H1 (cell line): ENCODE measurements around the gene MED12L. TPM values are rescaled to one million over a fixed set of nuclear protein-coding genes. Genes with fewer than 3 reads are reported as not detected.

Experiments
- CTCF ChIA-PET: fragments of 300-600 bp; sonication (Branson Sonifier 250); formaldehyde crosslinking; loops from one replicate; lab custom pipeline; 2021; ENCODE audit not compliant: partially characterized antibody; lab: Charles Lee
- POLR2A ChIA-PET: fragments of 300-600 bp; sonication (Branson Sonifier 250); formaldehyde crosslinking; loops from one replicate; lab custom pipeline; 2021; ENCODE audit warnings: inconsistent platforms; ENCODE audit not compliant: partially characterized antibody; lab: Charles Lee
- DNase-seq, 2 experiments: peaks; one replicate each; pipeline versions ENCODE4 v3.0.0 to v3.0.0-alpha.2; 2010 to 2022; ENCODE audit warnings: low spot score in 2 of 2, low read depth in 1 of 2, mixed read lengths in 1 of 2
- FAIRE-seq: peaks from 2 replicates; lab custom pipeline; 2011; peaks lifted over from hg19 to GRCh38; lab: Jason Lieb, UNC
- H2AFZ ChIP-seq: 2 replicates; pipeline ENCODE4 v1.8.1; 2012; ENCODE audit warnings: low read length, inconsistent platforms
- H2AK5ac ChIP-seq: 2 replicates; pipeline ENCODE4 v1.6.1; 2013; ENCODE audit warnings: low read depth, low read length
- H2BK120ac ChIP-seq: replicated peaks from 2 replicates; pipeline ENCODE3; 2013; ENCODE audit warnings: low read depth, low read length, inconsistent platforms
- H2BK12ac ChIP-seq: 2 replicates; pipeline ENCODE4 v1.6.1; 2013; ENCODE audit warnings: low read depth, low read length
- H2BK15ac ChIP-seq: 2 replicates; pipeline ENCODE4 v1.6.1; 2013; ENCODE audit warnings: low read length
- H2BK20ac ChIP-seq: 2 replicates; pipeline ENCODE4 v1.6.1; 2013; ENCODE audit warnings: low read length
- H2BK5ac ChIP-seq: 2 replicates; pipeline ENCODE4 v1.6.1; 2013; ENCODE audit warnings: low read depth, low read length
- H3K14ac ChIP-seq: 2 replicates; pipeline ENCODE4 v1.6.1; 2013; ENCODE audit warnings: inconsistent platforms; ENCODE audit not compliant: insufficient read length
- H3K18ac ChIP-seq: 2 replicates; pipeline ENCODE4 v1.6.1; 2013; ENCODE audit warnings: low read length; ENCODE audit errors: extremely low read depth
- H3K23ac ChIP-seq: 2 replicates; pipeline ENCODE4 v1.6.1; 2013; ENCODE audit warnings: inconsistent platforms; ENCODE audit not compliant: insufficient read length
- H3K23me2 ChIP-seq: 2 replicates; pipeline ENCODE4 v1.6.1; 2013; ENCODE audit warnings: low read depth, low read length
- H3K27ac ChIP-seq: 2 replicates; pipeline ENCODE4 v1.6.1; 2011; ENCODE audit warnings: low read depth, low read length, inconsistent platforms
- H3K27me3 ChIP-seq, 4 experiments: replicated peaks in 1 of 4; 1 replicate in 1 of 4; 2 replicates in 3 of 4; pipeline versions ENCODE4 v1.6.1 to v1.8.1; 2011 to 2013; ENCODE audit warnings: low read length in 3 of 4, mild to moderate bottlenecking in 3 of 4, inconsistent platforms in 2 of 4, mixed read lengths in 2 of 4, moderate library complexity in 1 of 4; ENCODE audit not compliant: control insufficient read depth in 3 of 4, insufficient read depth in 3 of 4; ENCODE audit errors: extremely low read depth in 1 of 4
- H3K36me3 ChIP-seq, 4 experiments: 2 replicates each; pipeline versions ENCODE4 v1.6.1 to v1.8.1; 2011 to 2013; ENCODE audit warnings: mild to moderate bottlenecking in 4 of 4, low read length in 3 of 4, moderate library complexity in 2 of 4, control low read depth in 1 of 4, inconsistent platforms in 1 of 4; ENCODE audit not compliant: insufficient read depth in 4 of 4, control insufficient read depth in 2 of 4
- H3K4ac ChIP-seq: replicated peaks from 2 replicates; pipeline ENCODE3; 2013; ENCODE audit warnings: low read length, low read depth, mixed read lengths, inconsistent platforms; ENCODE audit not compliant: insufficient read length
- H3K4me1 ChIP-seq, 4 experiments: replicated peaks in 1 of 4; 1 replicate in 1 of 4; 2 replicates in 3 of 4; pipeline versions ENCODE4 v1.6.1 to v1.8.1; 2011 to 2013; ENCODE audit warnings: low read length in 3 of 4, inconsistent platforms in 2 of 4, mixed read lengths in 1 of 4; ENCODE audit not compliant: insufficient read depth in 4 of 4, control insufficient read depth in 3 of 4
- H3K4me2 ChIP-seq, 2 experiments: 2 replicates each; pipeline versions ENCODE4 v1.6.1 to v1.8.1; 2011 to 2013; ENCODE audit warnings: low read depth in 2 of 2, low read length in 2 of 2, control low read depth in 1 of 2, inconsistent platforms in 1 of 2, mild to moderate bottlenecking in 1 of 2; ENCODE audit not compliant: insufficient read depth in 1 of 2
- H3K4me3 ChIP-seq, 4 experiments: fragments of 200-600, 300-600 bp in 1 of 4; sonication (generic), shearing (Covaris generic), sonication (Bioruptor Twin) in 1 of 4; 2 replicates each; pipeline versions ENCODE4 v1.5.1 to v1.8.1; 2011 to 2016; ENCODE audit warnings: low read length in 4 of 4, low read depth in 3 of 4, control low read depth in 2 of 4, inconsistent platforms in 2 of 4, mild to moderate bottlenecking in 2 of 4, mixed read lengths in 1 of 4, moderate library complexity in 1 of 4; ENCODE audit not compliant: insufficient read depth in 2 of 4; ENCODE audit errors: extremely low read depth in 1 of 4
- H3K56ac ChIP-seq: replicated peaks from 2 replicates; pipeline ENCODE3; 2013; ENCODE audit warnings: low read depth, mild to moderate bottlenecking, mixed read lengths, low read length, inconsistent platforms; ENCODE audit not compliant: insufficient read length
- H3K79me1 ChIP-seq: 2 replicates; pipeline ENCODE4 v1.6.1; 2013; ENCODE audit warnings: low read depth, low read length, control low read depth
- H3K79me2 ChIP-seq, 2 experiments: 2 replicates each; pipeline versions ENCODE4 v1.6.1 to v1.8.1; 2012 to 2013; ENCODE audit warnings: low read length in 2 of 2, mild to moderate bottlenecking in 2 of 2, inconsistent platforms in 1 of 2; ENCODE audit not compliant: insufficient read depth in 2 of 2, control insufficient read depth in 1 of 2
- H3K9ac ChIP-seq, 4 experiments: replicated peaks in 1 of 4; 1 replicate in 1 of 4; 2 replicates in 3 of 4; pipeline versions ENCODE4 v1.6.1 to v1.8.1; 2011 to 2013; ENCODE audit warnings: low read depth in 3 of 4, low read length in 3 of 4, control low read depth in 2 of 4, mild to moderate bottlenecking in 2 of 4, moderate library complexity in 2 of 4, inconsistent platforms in 1 of 4; ENCODE audit errors: extremely low read depth in 1 of 4
- H3K9me3 ChIP-seq, 2 experiments: 2 replicates each; pipeline versions ENCODE4 v1.6.1 to v1.8.1; 2012 to 2013; ENCODE audit warnings: mild to moderate bottlenecking in 2 of 2, moderate library complexity in 2 of 2, control low read depth in 1 of 2, inconsistent platforms in 1 of 2, low read depth in 1 of 2, low read length in 1 of 2, mixed read lengths in 1 of 2; ENCODE audit not compliant: insufficient read depth in 2 of 2
- H4K20me1 ChIP-seq, 2 experiments: replicated peaks in 1 of 2; 2 replicates each; pipeline versions ENCODE3 to v1.8.1; 2011 to 2013; ENCODE audit warnings: inconsistent platforms in 2 of 2, low read length in 2 of 2, mild to moderate bottlenecking in 1 of 2; ENCODE audit not compliant: insufficient read depth in 2 of 2, control insufficient read depth in 1 of 2
- H4K5ac ChIP-seq: 2 replicates; pipeline ENCODE4 v1.6.1; 2013; ENCODE audit warnings: low read length, low read depth, mixed read lengths, inconsistent platforms; ENCODE audit not compliant: insufficient read length
- H4K8ac ChIP-seq: 2 replicates; pipeline ENCODE4 v1.8.0; 2013; ENCODE audit warnings: mild to moderate bottlenecking, moderate library complexity, low read length, inconsistent platforms; ENCODE audit not compliant: insufficient read depth; ENCODE audit errors: extremely low read depth
- H4K91ac ChIP-seq: replicated peaks from 2 replicates; pipeline ENCODE3; 2013; ENCODE audit warnings: low read length, mixed read lengths, inconsistent platforms; ENCODE audit not compliant: insufficient read length
- CBX8 ChIP-seq: fragments of 300-800, 300-1000 bp; sonication (generic); IDR thresholded peaks from 2 replicates; pipeline ENCODE4 v1.7.1; 2016; ENCODE audit warnings: low read depth, low read length, borderline replicate concordance
- CHD1 ChIP-seq: IDR thresholded peaks from 2 replicates; pipeline ENCODE4 v1.6.1; 2012; ENCODE audit warnings: low read depth, low read length, improper control_type of control experiment
- CREB1 ChIP-seq: IDR thresholded peaks from 2 replicates; pipeline ENCODE4 v1.6.1; 2012; ENCODE audit warnings: inconsistent platforms
- FOSL1 ChIP-seq: IDR thresholded peaks from 2 replicates; pipeline ENCODE4 v1.6.1; 2011; ENCODE audit warnings: mild to moderate bottlenecking, low read depth, low read length, moderate library complexity; ENCODE audit not compliant: insufficient read depth
- GTF2F1 ChIP-seq: IDR thresholded peaks from 2 replicates; pipeline ENCODE4 v1.6.1; 2012; ENCODE audit warnings: low read depth, low read length, improper control_type of control experiment, borderline replicate concordance
- MAFK ChIP-seq: IDR thresholded peaks from 2 replicates; pipeline ENCODE4 v1.6.1; 2012; ENCODE audit warnings: low read depth, mild to moderate bottlenecking, improper control_type of control experiment, low read length
- PHF8 ChIP-seq: fragments of 200-600 bp; sonication (generic); conservative IDR thresholded peaks from 2 replicates; pipeline ENCODE4 v1.7.1; 2012; ENCODE audit warnings: low read depth, mild to moderate bottlenecking, inconsistent platforms, low read length, moderate library complexity
- RAD21 ChIP-seq, 2 experiments: IDR thresholded peaks in 1 of 2; conservative IDR thresholded peaks in 1 of 2; 2 replicates each; pipeline ENCODE4 v1.6.1; 2011; ENCODE audit warnings: low read depth in 2 of 2, low read length in 2 of 2, improper control_type of control experiment in 1 of 2, inconsistent platforms in 1 of 2, mild to moderate bottlenecking in 1 of 2, moderate library complexity in 1 of 2
- RNF2 ChIP-seq: fragments of 200-900, 300-1000 bp; sonication (generic); IDR thresholded peaks from 2 replicates; pipeline ENCODE4 v1.7.1; 2016; ENCODE audit warnings: borderline replicate concordance, low read depth, mild to moderate bottlenecking, antibody characterized with exemption, low read length; ENCODE audit not compliant: poor library complexity, severe bottlenecking; ENCODE audit errors: missing control alignments
- RXRA ChIP-seq: IDR thresholded peaks from 2 replicates; pipeline ENCODE4 v1.6.1; 2011; ENCODE audit warnings: low read depth, mild to moderate bottlenecking, low read length, moderate library complexity; ENCODE audit not compliant: insufficient read depth
- SP1 ChIP-seq: IDR thresholded peaks from 2 replicates; pipeline ENCODE4 v1.6.1; 2011; ENCODE audit warnings: low read depth, low read length
- WGBS, 2 experiments: shearing (Covaris generic) in 1 of 2; methylation state at CpG; one replicate each; pipeline versions ENCODE4 v1.1.6 to v1.1.7; 2013 to 2015; ENCODE audit warnings: low lambda C conversion rate in 2 of 2, mixed read lengths in 2 of 2, inconsistent platforms in 1 of 2, low coverage in 1 of 2, missing lambda C conversion rate in 1 of 2; ENCODE audit not compliant: insufficient replicate concordance in 2 of 2, insufficient coverage in 1 of 2, insufficient read length in 1 of 2; ENCODE audit errors: extremely low coverage in 1 of 2, missing lambda C conversion rate in 1 of 2; 5-methylcytosine and 5-hydroxymethylcytosine counted together
- polyA plus RNA-seq, 7 experiments: library from polyadenylated mRNA; depleted of rRNA in 3 of 7; stranded (reverse) in 5 of 7; unstranded in 2 of 7; fragments of >200 nt in 5 of 7; fragments of 200-250 nt in 2 of 7; gene quantifications; 1 replicate in 5 of 7; 2 replicates in 1 of 7; 4 replicates in 1 of 7; pipeline versions ENCODE4 v1.2.1 to v1.2.3, GENCODE V29; 2011 to 2013; ENCODE audit warnings: missing spikeins in 2 of 7, mixed read lengths in 2 of 7
- total RNA-seq: library from RNA; stranded (reverse); fragmentation: NEBNext Ultra II Directional; extraction: Animal tissue kit (Norgen Biotek cat#: 25700); gene quantifications from 2 replicates; pipeline ENCODE4 v1.2.1, GENCODE V29; 2021
- TF ChIP-seq, protein P1 (sequence below): IDR thresholded peaks from 2 replicates; pipeline ENCODE4 v1.6.1; 2012; ENCODE audit warnings: inconsistent platforms

MED12L gene
- total and polyA plus RNA-seq, 2 of the 8 experiments (the other 6 are each of a cell fraction or from before 2014, with no cell fraction given): 3.6 to 26.2 TPM

DNA sequence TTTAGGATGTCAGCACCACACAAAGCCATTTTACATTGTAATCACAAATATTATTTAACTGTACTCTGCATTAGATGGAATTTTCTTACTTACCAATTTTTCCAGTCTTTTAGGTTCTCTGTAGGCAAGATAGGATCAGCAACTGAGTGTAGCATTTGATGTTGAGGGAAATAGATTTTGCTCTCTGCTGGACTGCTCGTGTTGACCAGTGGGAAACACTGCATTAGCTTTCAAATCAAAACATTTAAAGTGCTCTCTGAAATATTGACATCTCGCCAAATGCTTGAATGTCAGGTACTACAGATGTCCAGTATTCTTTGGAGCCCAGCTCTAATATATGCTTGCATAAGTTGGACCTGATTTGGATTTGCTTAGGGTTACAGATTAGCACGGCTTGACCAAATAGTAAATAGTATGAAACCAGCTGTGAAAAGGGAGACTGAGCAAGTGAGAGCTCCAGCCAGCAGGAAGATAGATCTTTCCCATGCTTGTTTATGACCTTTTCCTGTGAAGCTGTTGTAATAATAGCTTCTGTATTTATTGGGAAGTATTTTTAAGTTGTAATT, 163.4 kb downstream of the MED12L start:
- no peak for FAIRE-seq
- Histone ChIP-seq H2BK5ac (no peak overlapping the region), H4K5ac (no peak overlapping the region), H3K4me1 (no peaks in the 10 kb centered on the region), H3K9ac (no peak overlapping the region), H2BK15ac (no peak overlapping the region), H2AK5ac (no peak overlapping the region), H3K4me3 (no peak overlapping the region), H3K27me3 (no peaks in the 10 kb centered on the region), H2BK120ac (no peak overlapping the region), H3K23me2 (no peaks in the 10 kb centered on the region), H3K14ac (no peak overlapping the region), H3K18ac (no peak overlapping the region), H3K4ac (no peak overlapping the region), H3K27ac (no peak overlapping the region), H4K20me1 (no peaks in the 10 kb centered on the region), H4K8ac (no peak overlapping the region), H3K23ac (no peak overlapping the region), H3K79me2 (no peaks in the 10 kb centered on the region), H2BK12ac (no peak overlapping the region), H2AFZ (no peak overlapping the region), H3K56ac (no peak overlapping the region), H3K9me3 (no peaks in the 10 kb centered on the region), H3K36me3 (no peaks in the 10 kb centered on the region; a peak in 1 of 8 replicates), H3K79me1 (no peaks in the 10 kb centered on the region), H3K4me2 (no peak overlapping the region), H2BK20ac (no peak overlapping the region), H4K91ac (no peak overlapping the region)
- no peak for DNase-seq
- 83% methylated on average over 3 of the region's 3 CpGs; no CpG with 5 or more reads in 1 of the 2 experiments for WGBS, 2 experiments
- CTCF ChIA-PET: interaction anchor here (1.7 to 2.0 kb wide), 2 partner anchors 9 to 20 kb away, joined by 5 to 9 read pairs; no protein-coding TSS in a partner anchor
- POLR2A ChIA-PET: no interaction called here
- no peak for TF ChIP-seq PHF8
- no peak for TF ChIP-seq RNF2
- no peak for TF ChIP-seq RAD21 (IDR thresholded peaks at IDR 0.05 in 1 of 2, conservative IDR thresholded peaks at IDR 0.05 in 1 of 2; ENCODE audit: low read depth in 2 of 2, low read length in 2 of 2)
- no peak for TF ChIP-seq GTF2F1
- TF ChIP-seq, protein P1, sequence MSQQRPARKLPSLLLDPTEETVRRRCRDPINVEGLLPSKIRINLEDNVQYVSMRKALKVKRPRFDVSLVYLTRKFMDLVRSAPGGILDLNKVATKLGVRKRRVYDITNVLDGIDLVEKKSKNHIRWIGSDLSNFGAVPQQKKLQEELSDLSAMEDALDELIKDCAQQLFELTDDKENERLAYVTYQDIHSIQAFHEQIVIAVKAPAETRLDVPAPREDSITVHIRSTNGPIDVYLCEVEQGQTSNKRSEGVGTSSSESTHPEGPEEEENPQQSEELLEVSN: no peak
- no peak for TF ChIP-seq FOSL1
- TF ChIP-seq RXRA: no peak
- TF ChIP-seq SP1: no peak
- TF ChIP-seq CREB1: no peak
- TF ChIP-seq CBX8: no peak
- no peak for TF ChIP-seq MAFK
- no peak for TF ChIP-seq CHD1
